C4-2B (cell line): ENCODE results near the gene XG.
"Not testable (repeated sequence)": the region's sequence is repeated elsewhere in the genome, so short reads cannot be mapped to it uniquely, and the experiment has no call there.

Experiments
- H3K27ac ChIP-seq: fragments of 450-650 bp; 2 replicates; pipeline ENCODE4 v1.5.1; 2017
- CTCF ChIP-seq: fragments of 450-650 bp; conservative IDR thresholded peaks from 2 replicates; pipeline ENCODE4 v1.5.1; 2017; ENCODE audit warnings: mild to moderate bottlenecking
- ZFX ChIP-seq: fragments of 450-650 bp; IDR thresholded peaks from 2 replicates; pipeline ENCODE4 v1.6.1; 2017

Gene XG

GRCh38 chrX:2774057-2774456, 22.2 kb downstream of the XG start:
- H3K27ac ChIP-seq: no peak overlapping the region
- no peak for TF ChIP-seq ZFX
- TF ChIP-seq CTCF: no peak

- H3K27ac ChIP-seq: no peak overlapping the region
- TF ChIP-seq CTCF (no peak), ZFX (no peak)
Observed at GRCh38 chrX:2774776-2775175, 22.9 kb downstream of the XG start.

GRCh38 chrX:2780472-2781225, 28.8 kb downstream of the XG start:
- H3K27ac ChIP-seq: not testable (repeated sequence)

GRCh38 chrX:2781226-2781571, 29.4 kb downstream of the XG start:
- no peak for TF ChIP-seq CTCF
- no peak for TF ChIP-seq ZFX
- H3K27ac ChIP-seq: no peak overlapping the region

GRCh38 chrX:2781698-2782097, 29.9 kb downstream of the XG start:
- no peak overlapping the region for H3K27ac ChIP-seq
- TF ChIP-seq CTCF: no peak
- TF ChIP-seq ZFX: no peak

GRCh38 chrX:2782171-2782570, 30.3 kb downstream of the XG start:
- no peak overlapping the region for H3K27ac ChIP-seq
- TF ChIP-seq ZFX (no peak), CTCF (no peak)

- no peak for TF ChIP-seq ZFX
- no peak for TF ChIP-seq CTCF
- H3K27ac ChIP-seq: no peak overlapping the region
Observed at GRCh38 chrX:2782778-2783177, 30.9 kb downstream of the XG start.

GRCh38 chrX:2784026-2784425, 32.2 kb downstream of the XG start:
- H3K27ac ChIP-seq: no peak overlapping the region
- TF ChIP-seq CTCF: no peak
- no peak for TF ChIP-seq ZFX
